Measurements from ENCODE around the gene PGBD2. TPM values are rescaled to one million over a fixed set of nuclear protein-coding genes. Genes with fewer than 3 reads are reported as not detected.

PGBD2 gene
- total and polyA plus RNA-seq, 2 of the 13 experiments (the other 11 are each of a cell fraction or from before 2014, with no cell fraction given) = 6.0 to 7.4 TPM

Small RNA genes within 50 kb of the gene (small RNA-seq; reads per million reads assigned to genes)
- gene RNU6-1205P (ENCODE audit: insufficient read depth in 2 of 3, insufficient read length in 3 of 3, low read depth in 2 of 3, low replicate concordance in 1 of 3) = 0 to 0.97 (median 0) reads per million in 3 experiments

Other genes with a start within 250 kb of the PGBD2 start
- not detected in 2 replicates for gene OR14I1, start 203.5 kb upstream of the PGBD2 start, total RNA-seq (2016; rRNA removed; fragmentation: Illumina TruSeq; extraction: Trizol)
- not detected in 2 replicates for gene OR14I1, start 203.5 kb upstream of the PGBD2 start, polyA plus RNA-seq (2011; rRNA removed)
- not detected in 2 replicates for gene LYPD8, start 150.5 kb upstream of the PGBD2 start, total RNA-seq (2016; rRNA removed; fragmentation: Illumina TruSeq; extraction: Trizol)
- not detected in 2 replicates for gene LYPD8, start 150.5 kb upstream of the PGBD2 start, polyA plus RNA-seq (2011; rRNA removed)
- gene SH3BP5L, start 80.3 kb upstream of the PGBD2 start, total RNA-seq (2016; rRNA removed; fragmentation: Illumina TruSeq; extraction: Trizol) = 10.2 and 14.9 TPM in 2 replicates
- 10.3 and 12.3 TPM in 2 replicates for gene SH3BP5L, start 80.3 kb upstream of the PGBD2 start, polyA plus RNA-seq (2011; rRNA removed)
- gene ZNF672, start 68.0 kb upstream of the PGBD2 start, total RNA-seq (2016; rRNA removed; fragmentation: Illumina TruSeq; extraction: Trizol) = 16.8 and 17.2 TPM in 2 replicates
- 22.9 and 25.1 TPM in 2 replicates for gene ZNF672, start 68.0 kb upstream of the PGBD2 start, polyA plus RNA-seq (2011; rRNA removed)
- 6.2 and 27.3 TPM in 2 replicates for gene ZNF692, start 47.1 kb upstream of the PGBD2 start, total RNA-seq (2016; rRNA removed; fragmentation: Illumina TruSeq; extraction: Trizol)
- 45.8 and 56.0 TPM in 2 replicates for gene ZNF692, start 47.1 kb upstream of the PGBD2 start, polyA plus RNA-seq (2011; rRNA removed)

All from HepG2 (cell line).